Measurements from ENCODE around the gene METTL14. TPM values are rescaled to one million over a fixed set of nuclear protein-coding genes. Genes with fewer than 3 reads are reported as not detected.

Gene METTL14
- total RNA-seq = 10 to 100 TPM; 44.4 to 45.8 TPM

GRCh38 chr4:118684873-118685811 lies at the start of gene METTL14:
METTL14 (plus strand) TSS chr4:118685392; CDS start chr4:118685535, 143 bp downstream.

Other genes starting within 250 kb of the METTL14 start
- gene SEC24D, start 150.7 kb downstream of the METTL14 start, total RNA-seq = 10 to 100 TPM; 32.6 to 33.3 TPM
- gene SYNPO2, start 203.5 kb downstream of the METTL14 start, total RNA-seq = under 1 TPM; 0.41 to 0.71 TPM

Data from activated naive CD4-positive, alpha-beta T cell treated with anti-CD3 and anti-CD28 coated beads, Interleukin-2, amount 10 ng/mL, durations not matched to agents 5 hours and 36 hours (primary cell).